ENCODE results near the gene GSG1L. TPM values are rescaled to one million over a fixed set of nuclear protein-coding genes. Genes with fewer than 3 reads are reported as not detected.

GSG1L gene
- polyA plus RNA-seq, 1 donor (not counting 4 experiments of a cell fraction or from before 2014, with no cell fraction given): not detected

GRCh38 chr16:27851586-27851985 is 211.9 kb downstream of the GSG1L start:
- Histone ChIP-seq H3K27me3 (ENCODE audit: control insufficient read depth, extremely low read depth, insufficient read depth, low read length) (peaks cover 32% of the 10 kb centered on the region), H4K20me1 (ENCODE audit: control insufficient read depth, extremely low read depth, insufficient read depth, low read length) (no peaks in the 10 kb centered on the region), H3K9me1 (ENCODE audit: control insufficient read depth, extremely low read depth, insufficient read depth, low read length) (no peaks in the 10 kb centered on the region), H3K4me1 (ENCODE audit: control insufficient read depth, extremely low read depth, insufficient read depth, low read length) (peaks cover 5% of the 10 kb centered on the region), H3K79me2 (ENCODE audit: control insufficient read depth, insufficient read depth, low read length) (no peaks in the 10 kb centered on the region), H3K9me3 (ENCODE audit: control insufficient read depth, low read depth, low read length) (no peaks in the 10 kb centered on the region), H3K9ac (ENCODE audit: control insufficient read depth, extremely low read depth, insufficient read depth, low read length) (no peak overlapping the region), H3K4me2 (ENCODE audit: control insufficient read depth, extremely low read depth, insufficient read depth, low read depth, low read length) (no peak overlapping the region), H2AFZ (ENCODE audit: control insufficient read depth, low read length) (no peak overlapping the region), H3K4me3 (ENCODE audit: control insufficient read depth in 2 of 3, extremely low read depth in 1 of 3, insufficient read depth in 2 of 3, low read depth in 1 of 3, low read length in 3 of 3) (no peak overlapping the region), H3K27ac (ENCODE audit: control insufficient read depth, insufficient read depth, low read length) (no peak overlapping the region), H3K36me3 (ENCODE audit: control insufficient read depth in 2 of 2, extremely low read depth in 1 of 2, insufficient read depth in 2 of 2, low read length in 2 of 2) (no peaks in the 10 kb centered on the region)
- DNase-seq (ENCODE audit: low read depth, low spot score) (no peak), FAIRE-seq (no peak)
- dilution Hi-C loops (cut with MboI; ENCODE audit: extremely low pct_ligation_motif_present, low sequenced_read_pairs): no loop called here
- TF ChIP-seq EZH2 (IDR thresholded peaks at IDR 0.05; ENCODE audit: low read length) (no peak), CTCF (optimal IDR thresholded peaks at IDR 0.05 in 1 of 3, IDR thresholded peaks at IDR 0.05 in 1 of 3, conservative IDR thresholded peaks at IDR 0.05 in 1 of 3; ENCODE audit: extremely low read depth in 1 of 3, insufficient read depth in 2 of 3, low read length in 3 of 3) (no peak)

- TF ChIP-seq CTCF (optimal IDR thresholded peaks at IDR 0.05 in 1 of 3, IDR thresholded peaks at IDR 0.05 in 1 of 3, conservative IDR thresholded peaks at IDR 0.05 in 1 of 3; ENCODE audit: extremely low read depth in 1 of 3, insufficient read depth in 2 of 3, low read length in 3 of 3) (no peak), EZH2 (IDR thresholded peaks at IDR 0.05; ENCODE audit: low read length) (no peak)
- no peak overlapping the region for H3K9ac ChIP-seq (ENCODE audit: control insufficient read depth, extremely low read depth, insufficient read depth, low read length)
- no peak overlapping the region for H3K4me2 ChIP-seq (ENCODE audit: control insufficient read depth, extremely low read depth, insufficient read depth, low read depth, low read length)
- H3K9me3 ChIP-seq (ENCODE audit: control insufficient read depth, low read depth, low read length): no peaks in the 10 kb centered on the region
- no peaks in the 10 kb centered on the region for H3K36me3 ChIP-seq (ENCODE audit: control insufficient read depth in 2 of 2, extremely low read depth in 1 of 2, insufficient read depth in 2 of 2, low read length in 2 of 2)
- no peak overlapping the region for H3K4me3 ChIP-seq (ENCODE audit: control insufficient read depth in 2 of 3, extremely low read depth in 1 of 3, insufficient read depth in 2 of 3, low read depth in 1 of 3, low read length in 3 of 3)
- no peak overlapping the region for H2AFZ ChIP-seq (ENCODE audit: control insufficient read depth, low read length)
- no peaks in the 10 kb centered on the region for H3K79me2 ChIP-seq (ENCODE audit: control insufficient read depth, insufficient read depth, low read length)
- no peak overlapping the region for H3K27ac ChIP-seq (ENCODE audit: control insufficient read depth, insufficient read depth, low read length)
- dilution Hi-C loops (cut with MboI; ENCODE audit: extremely low pct_ligation_motif_present, low sequenced_read_pairs): no loop called here
- H3K27me3 ChIP-seq (ENCODE audit: control insufficient read depth, extremely low read depth, insufficient read depth, low read length): peaks cover 28% of the 10 kb centered on the region
- no peak for FAIRE-seq
- DNase-seq (ENCODE audit: low read depth, low spot score): no peak
- no peaks in the 10 kb centered on the region for H4K20me1 ChIP-seq (ENCODE audit: control insufficient read depth, extremely low read depth, insufficient read depth, low read length)
- no peaks in the 10 kb centered on the region for H3K9me1 ChIP-seq (ENCODE audit: control insufficient read depth, extremely low read depth, insufficient read depth, low read length)
- peaks cover 5% of the 10 kb centered on the region for H3K4me1 ChIP-seq (ENCODE audit: control insufficient read depth, extremely low read depth, insufficient read depth, low read length)
Observed at GRCh38 chr16:27849621-27850020, 213.9 kb downstream of the GSG1L start.

Data from keratinocyte (primary cell).